Umbilical cord (tissue), 2 donors: Measurements from ENCODE around the gene PTGER1. TPM values are rescaled to one million over a fixed set of nuclear protein-coding genes. Genes with fewer than 3 reads are reported as not detected.
"Not testable (repeated sequence)": the region's sequence is repeated elsewhere in the genome, so short reads cannot be mapped to it uniquely, and the experiment has no call there.

ENCODE experiments used
- DNase-seq: peaks from one replicate; pipeline ENCODE4 v3.0.0-alpha.2; 2015; ENCODE audit warnings: low spot score
- total RNA-seq: library from RNA; depleted of rRNA; stranded (reverse); fragments of >200 nt; gene quantifications from one replicate; pipeline ENCODE4 v1.2.3, GENCODE V29; 2014; ENCODE audit warnings: low replicate concordance; ENCODE audit not compliant: insufficient read depth

Gene PTGER1
- total RNA-seq, 1 donor from 2014 or later, result not detected

DNA sequence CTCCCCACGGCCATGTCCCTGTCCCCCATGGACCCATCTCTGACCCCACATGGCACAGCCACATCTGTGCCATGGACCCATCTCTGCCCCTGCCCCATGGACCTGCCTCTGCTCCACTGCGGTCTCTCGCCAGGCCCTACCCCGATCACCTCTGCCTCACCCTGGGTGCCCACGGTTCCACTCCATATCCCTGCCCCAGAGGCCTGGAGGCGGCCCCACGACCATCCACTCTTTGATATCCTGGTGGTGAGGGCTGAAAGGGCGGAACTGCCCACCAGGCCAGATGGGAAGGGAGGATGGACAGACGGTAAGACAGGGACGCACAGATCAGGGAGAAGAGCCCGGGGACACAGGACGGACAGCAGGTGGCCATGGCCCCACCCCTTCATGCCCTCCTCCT lies 327 bp downstream of the PTGER1 start:
- DNase-seq, result no peak

DNA sequence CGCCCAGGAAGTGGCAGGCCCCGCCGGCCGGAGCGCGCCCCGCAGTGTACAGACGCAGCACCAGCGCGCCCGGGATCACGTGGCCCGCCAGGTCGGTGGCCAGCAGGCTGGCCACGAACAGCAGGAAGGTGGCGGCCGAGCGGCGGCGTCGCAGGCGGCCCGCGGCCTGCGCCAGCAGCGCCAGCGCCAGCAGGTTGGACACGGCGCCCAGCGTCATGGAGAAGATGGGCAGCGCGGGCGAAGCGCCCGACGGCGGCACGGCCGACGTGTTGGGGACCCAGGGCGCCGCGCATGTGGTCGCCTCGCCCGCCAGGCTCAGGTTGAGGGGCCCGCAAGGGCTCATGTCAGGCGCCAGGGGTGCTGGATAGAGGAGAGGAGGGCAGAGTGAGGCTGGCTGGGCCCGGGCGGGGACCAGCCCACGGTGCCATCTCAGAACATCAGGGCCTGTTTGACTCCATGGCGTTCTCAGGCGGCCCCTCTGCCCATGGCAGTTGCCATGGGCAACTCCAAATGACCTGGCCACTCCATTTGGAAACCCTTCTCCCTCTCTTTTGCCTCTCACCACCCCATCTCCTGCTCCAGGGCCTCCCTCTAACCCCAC lies 1.1 kb downstream of the PTGER1 start:
- DNase-seq, result no peak

GRCh38 chr19:14473073-14473977 lies 1.8 kb downstream of the PTGER1 start:
- no peak for DNase-seq

DNA sequence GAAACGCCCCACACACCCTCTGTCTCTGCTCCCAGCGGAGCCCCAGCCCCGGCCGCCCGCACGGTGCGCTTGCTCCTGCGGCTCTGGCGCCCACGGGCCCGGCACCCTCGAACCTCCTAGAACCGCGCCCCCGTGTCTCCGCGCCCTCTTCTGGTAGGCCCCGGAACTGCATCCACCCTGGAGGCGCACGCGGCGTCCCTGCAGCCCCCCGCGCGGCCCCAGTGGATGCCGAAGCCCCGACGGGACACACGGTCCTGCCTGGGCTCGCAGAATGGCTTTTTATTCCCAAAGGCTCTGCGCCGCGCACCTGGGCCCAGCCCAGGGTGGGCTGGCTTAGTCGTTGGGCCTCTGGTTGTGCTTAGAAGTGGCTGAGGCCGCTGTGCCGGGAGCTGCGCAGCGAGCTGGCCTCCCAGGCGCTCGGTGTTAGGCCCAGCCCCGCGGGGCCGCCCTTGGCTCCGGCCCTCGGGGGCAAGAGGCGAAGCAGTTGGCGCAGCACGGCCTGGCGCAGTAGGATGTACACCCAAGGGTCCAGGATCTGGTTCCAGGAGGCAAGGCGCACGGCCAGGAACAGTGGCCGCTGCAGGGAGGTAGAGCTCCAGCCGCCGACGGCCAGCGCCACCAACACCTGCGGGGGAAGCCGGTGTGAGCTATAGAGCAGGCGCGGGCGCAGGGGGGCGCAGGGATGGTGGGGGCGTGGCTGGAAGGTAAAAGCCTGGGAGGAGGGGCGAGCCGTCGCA lies 2.8 kb downstream of the PTGER1 start:
- DNase-seq, result peak; percentile 58

- no peak for DNase-seq
Observed at GRCh38 chr19:14471436-14472187, 3.5 kb downstream of the PTGER1 start.

DNA sequence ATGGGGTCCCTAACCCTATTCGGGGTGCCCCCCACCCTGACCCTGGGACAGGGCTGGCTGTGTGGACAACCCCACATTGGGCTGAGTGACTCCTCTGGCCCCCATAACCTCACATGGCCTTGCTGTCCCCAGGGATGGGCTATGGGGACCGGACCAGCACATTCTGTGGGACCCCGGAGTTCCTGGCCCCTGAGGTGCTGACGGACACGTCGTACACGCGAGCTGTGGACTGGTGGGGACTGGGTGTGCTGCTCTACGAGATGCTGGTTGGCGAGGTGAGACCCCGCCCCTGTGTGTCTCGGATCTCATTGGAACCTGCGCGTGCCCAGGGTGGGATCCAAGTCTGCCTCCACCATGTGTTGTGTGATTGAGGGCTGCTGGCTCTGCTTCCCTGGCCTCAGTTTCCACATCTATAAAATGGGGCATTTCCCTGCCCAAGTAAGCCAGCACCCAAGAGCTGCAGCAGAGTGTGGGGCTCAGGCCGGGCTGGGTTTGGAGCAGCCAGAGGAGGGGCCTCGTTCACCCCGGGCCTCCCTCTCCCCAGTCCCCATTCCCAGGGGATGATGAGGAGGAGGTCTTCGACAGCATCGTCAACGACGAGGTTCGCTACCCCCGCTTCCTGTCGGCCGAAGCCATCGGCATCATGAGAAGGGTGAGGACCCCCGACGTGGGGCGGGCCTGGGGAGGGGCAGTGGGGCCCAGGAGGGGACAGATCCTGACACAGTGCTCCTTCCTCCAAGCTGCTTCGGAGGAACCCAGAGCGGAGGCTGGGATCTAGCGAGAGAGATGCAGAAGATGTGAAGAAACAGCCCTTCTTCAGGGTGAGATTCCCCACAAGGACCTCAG lies 4.9 kb downstream of the PTGER1 start:
- DNase-seq, result no peak

GRCh38 chr19:14467816-14468215 lies 7.3 kb downstream of the PTGER1 start:
- no peak for DNase-seq

DNA sequence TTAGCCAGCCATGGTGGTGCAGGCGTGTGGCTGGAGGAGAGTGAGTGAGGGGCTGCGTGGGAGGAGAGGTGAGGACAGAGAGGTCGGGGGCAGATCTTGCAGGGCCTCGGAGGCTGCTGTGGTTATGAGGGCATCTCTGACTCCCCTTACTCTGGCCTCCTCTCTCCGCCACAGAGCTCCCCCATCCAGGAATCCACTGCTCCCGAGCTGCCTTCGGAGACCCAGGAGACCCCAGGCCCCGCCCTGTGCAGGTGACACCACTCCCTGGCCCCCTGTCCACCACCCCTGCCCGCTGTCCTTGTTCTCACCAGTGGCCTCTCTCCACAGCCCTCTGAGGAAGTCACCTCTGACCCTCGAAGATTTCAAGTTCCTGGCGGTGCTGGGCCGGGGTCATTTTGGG lies 7.8 kb downstream of the PTGER1 start:
- no peak for DNase-seq

- no peak for DNase-seq
Observed at GRCh38 chr19:14463747-14464146, 11.4 kb downstream of the PTGER1 start.

DNA sequence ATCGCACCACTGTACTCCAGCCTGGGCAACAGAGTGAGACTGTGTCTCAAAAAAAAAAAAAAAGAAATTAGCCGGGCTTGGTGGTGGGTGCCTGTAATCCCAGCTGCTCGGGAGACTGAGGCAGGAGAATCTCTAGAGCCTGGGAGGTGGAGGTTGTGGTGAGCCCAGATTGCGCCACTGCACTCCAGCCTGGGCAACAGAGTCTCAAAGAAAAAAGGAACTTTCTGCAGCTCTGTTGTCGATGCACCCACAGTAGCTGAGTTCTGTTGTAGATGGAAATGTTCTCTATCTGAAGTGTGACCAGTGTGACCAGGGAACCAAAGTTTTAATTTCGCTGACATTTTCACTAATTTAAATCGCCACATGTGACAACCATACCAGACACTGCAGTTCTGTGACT lies 12.8 kb downstream of the PTGER1 start:
- DNase-seq, result not testable (repeated sequence)

GRCh38 chr19:14460935-14461334 lies 14.2 kb downstream of the PTGER1 start:
- DNase-seq, result no peak

DNA sequence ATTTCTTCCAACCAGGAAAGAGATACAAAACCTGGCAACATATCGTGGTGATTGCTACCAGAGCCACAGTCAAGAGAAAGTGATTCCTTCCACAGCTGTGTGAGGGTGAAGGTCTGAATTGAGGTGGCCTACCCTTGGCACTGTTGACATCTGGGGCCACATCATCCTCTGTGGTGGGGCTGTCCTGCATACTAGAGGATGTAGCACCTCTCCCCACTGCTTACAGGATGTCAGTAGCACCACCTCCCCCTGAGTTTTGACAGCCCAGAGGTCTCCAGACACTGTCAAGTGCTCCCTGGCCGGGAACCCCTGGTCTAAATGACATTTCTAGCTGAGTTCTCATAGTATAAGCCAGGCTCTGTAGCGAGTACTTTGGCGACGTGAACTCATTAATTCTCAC lies 15.5 kb downstream of the PTGER1 start:
- DNase-seq, result no peak

GRCh38 chr19:14452303-14452702 lies 22.9 kb downstream of the PTGER1 start:
- not testable (repeated sequence) for DNase-seq

- no peak for DNase-seq
Observed at GRCh38 chr19:14450876-14451275, 24.3 kb downstream of the PTGER1 start.

DNA sequence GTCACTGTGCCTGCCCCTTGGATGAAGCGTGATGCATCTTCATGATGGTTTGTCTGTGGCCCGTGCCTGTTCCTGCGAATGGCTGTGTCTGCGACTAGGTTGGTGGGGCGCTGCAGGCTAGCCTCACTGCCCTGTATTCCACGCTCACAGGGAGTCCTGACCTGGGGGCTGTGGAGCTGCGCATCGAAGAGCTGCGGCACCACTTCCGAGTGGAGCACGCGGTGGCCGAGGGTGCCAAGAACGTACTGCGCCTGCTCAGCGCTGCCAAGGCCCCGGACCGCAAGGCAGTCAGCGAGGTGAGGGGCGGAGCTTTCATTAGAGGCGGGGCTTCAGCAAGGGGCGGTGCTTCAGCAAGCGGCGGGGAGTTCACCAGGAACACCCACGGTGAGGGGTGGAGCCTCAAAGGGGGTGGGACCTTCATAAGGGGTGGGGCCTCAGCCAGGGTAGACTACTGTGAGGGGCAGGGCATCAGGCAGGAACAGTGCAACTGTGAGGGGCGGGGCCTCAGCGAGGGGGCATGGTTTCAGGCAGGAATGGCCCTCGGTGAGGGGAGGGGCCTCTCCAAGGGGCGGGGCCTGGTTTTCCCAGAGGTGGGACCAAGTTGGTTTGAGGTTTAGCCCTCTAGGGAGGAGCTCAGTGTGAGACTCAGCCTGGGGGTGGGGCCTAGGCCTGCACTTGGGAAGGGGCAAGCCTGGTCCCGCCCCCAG lies 24.8 kb downstream of the PTGER1 start:
- DNase-seq, result no peak

DNA sequence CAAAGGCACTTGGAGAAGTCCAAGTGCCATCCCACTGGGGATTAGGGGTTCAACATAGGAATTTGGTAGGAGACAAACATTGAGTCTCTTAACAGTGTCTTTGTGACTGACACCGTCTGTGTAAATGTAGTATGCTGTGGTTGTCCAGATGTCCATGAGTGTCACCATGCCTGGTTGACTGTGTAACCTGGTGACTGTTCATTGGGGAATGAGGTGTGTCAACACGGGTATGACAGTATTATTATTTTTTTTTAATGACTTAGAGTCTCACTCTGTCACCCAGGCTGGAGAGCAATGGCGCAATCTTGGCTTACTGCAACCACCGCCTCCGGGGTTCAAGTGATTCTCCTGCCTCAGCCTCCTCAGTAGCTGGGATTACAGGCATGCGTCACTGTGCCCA lies 25.8 kb downstream of the PTGER1 start:
- DNase-seq, result no peak

GRCh38 chr19:14446336-14447036 lies 28.7 kb downstream of the PTGER1 start:
- DNase-seq, result no peak

GRCh38 chr19:14443632-14444216 lies 31.4 kb downstream of the PTGER1 start:
- no peak for DNase-seq
